Chondrocyte (in vitro differentiated cells): ENCODE results near the gene ADGRE3. TPM values are rescaled to one million over a fixed set of nuclear protein-coding genes. Genes with fewer than 3 reads are reported as not detected.

Experiments used
- DNase-seq: peaks from one replicate; pipeline ENCODE4 v3.0.0; 2021; ENCODE audit warnings: mixed read lengths, low spot score
- H3K27ac Mint-ChIP-seq: one replicate; pipeline ENCODE4 v1.8.0; 2021; ENCODE audit warnings: mild to moderate bottlenecking, moderate library complexity, mixed read lengths; ENCODE audit not compliant: unreplicated experiment
- H3K27me3 Mint-ChIP-seq: 2 replicates; pipeline ENCODE4 v1.8.0; 2021; ENCODE audit warnings: low read depth, mixed read lengths
- H3K36me3 Mint-ChIP-seq: 2 replicates; pipeline ENCODE4 v1.8.0; 2021; ENCODE audit warnings: low read depth, mixed read lengths
- H3K4me1 Mint-ChIP-seq: 2 replicates; pipeline ENCODE4 v1.8.0; 2021; ENCODE audit warnings: low read depth, mild to moderate bottlenecking, mixed read lengths
- H3K4me3 Mint-ChIP-seq: one replicate; pipeline ENCODE4 v1.8.0; 2021; ENCODE audit warnings: mild to moderate bottlenecking, moderate library complexity, mixed read lengths; ENCODE audit not compliant: unreplicated experiment
- H3K9me3 Mint-ChIP-seq: 2 replicates; pipeline ENCODE4 v1.8.0; 2021; ENCODE audit warnings: low read depth, mixed read lengths
- CTCF ChIP-seq: fragments of 200-600 bp; sonication (generic); IDR thresholded peaks from 2 replicates; pipeline ENCODE4 v1.5.0; 2021; ENCODE audit warnings: antibody characterized with exemption, mild to moderate bottlenecking, moderate library complexity
- total RNA-seq: library from RNA; stranded (reverse); gene quantifications from 3 replicates; pipeline ENCODE4 v1.2.1, GENCODE V29; 2021

ADGRE3 gene
- total RNA-seq, 1 donor from 2014 or later = not detected

DNA sequence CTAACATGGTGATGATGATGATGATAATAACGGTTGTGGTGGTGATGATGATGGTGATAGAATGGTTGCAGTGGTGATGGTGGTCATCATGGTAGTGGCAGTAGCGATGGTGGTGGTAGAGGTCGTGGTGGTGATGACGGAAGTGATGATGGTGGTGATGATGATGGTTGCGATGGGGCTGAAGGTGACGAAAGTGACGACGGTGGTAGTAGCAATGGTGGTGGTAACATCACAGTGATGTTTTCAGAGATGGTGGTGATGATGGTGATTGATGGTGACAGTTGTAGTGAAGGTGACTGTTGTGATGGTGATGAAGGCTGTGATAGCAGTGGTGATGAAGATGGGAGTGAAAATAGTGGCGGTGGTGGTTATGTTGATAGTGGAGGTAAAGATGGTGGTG lies 3.6 kb upstream of the ADGRE3 start:
- H3K4me3 Mint-ChIP-seq = no peak overlapping the region
- H3K27me3 Mint-ChIP-seq = peaks cover 12% of the 10 kb centered on the region
- no peak for DNase-seq
- H3K27ac Mint-ChIP-seq = no peak overlapping the region
- H3K9me3 Mint-ChIP-seq = no peaks in the 10 kb centered on the region
- no peaks in the 10 kb centered on the region for H3K4me1 Mint-ChIP-seq
- no peak for TF ChIP-seq CTCF
- H3K36me3 Mint-ChIP-seq = peaks cover 2% of the 10 kb centered on the region

- peaks cover 2% of the 10 kb centered on the region for H3K36me3 Mint-ChIP-seq
- no peaks in the 10 kb centered on the region for H3K4me1 Mint-ChIP-seq
- H3K27me3 Mint-ChIP-seq = peaks cover 15% of the 10 kb centered on the region
Observed at GRCh38 chr19:14677464-14677863, 2.8 kb upstream of the ADGRE3 start.

DNA sequence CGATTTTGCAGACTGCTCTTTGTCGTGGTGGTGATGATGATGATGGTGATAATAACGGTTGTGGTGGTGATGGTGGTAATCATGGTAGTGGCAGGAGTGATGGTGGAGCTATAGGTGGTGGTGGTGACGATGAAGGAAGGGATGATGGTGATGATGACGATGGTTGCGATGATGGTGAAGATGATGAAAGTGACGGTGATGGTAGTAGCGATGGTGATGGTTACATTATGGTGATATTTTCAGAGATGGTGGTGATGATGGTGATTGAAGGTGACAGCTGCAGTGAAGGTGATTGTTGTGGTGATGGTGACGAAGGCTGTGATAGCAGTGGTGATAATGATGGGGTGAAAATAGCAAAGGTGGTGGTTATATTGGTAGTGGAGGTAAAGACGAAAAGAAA lies 2.1 kb upstream of the ADGRE3 start:
- Mint-ChIP-seq H3K4me1 (no peaks in the 10 kb centered on the region), H3K9me3 (no peaks in the 10 kb centered on the region), H3K4me3 (no peak overlapping the region), H3K36me3 (no peaks in the 10 kb centered on the region), H3K27me3 (peaks cover 10% of the 10 kb centered on the region), H3K27ac (no peak overlapping the region)
- no peak for DNase-seq
- TF ChIP-seq CTCF = no peak

More at GRCh38 chr19:14677464-14677863, 2.8 kb upstream of the ADGRE3 start:
- Mint-ChIP-seq H3K9me3 (no peaks in the 10 kb centered on the region), H3K4me3 (no peak overlapping the region), H3K27ac (no peak overlapping the region)
- TF ChIP-seq CTCF = no peak
- no peak for DNase-seq

DNA sequence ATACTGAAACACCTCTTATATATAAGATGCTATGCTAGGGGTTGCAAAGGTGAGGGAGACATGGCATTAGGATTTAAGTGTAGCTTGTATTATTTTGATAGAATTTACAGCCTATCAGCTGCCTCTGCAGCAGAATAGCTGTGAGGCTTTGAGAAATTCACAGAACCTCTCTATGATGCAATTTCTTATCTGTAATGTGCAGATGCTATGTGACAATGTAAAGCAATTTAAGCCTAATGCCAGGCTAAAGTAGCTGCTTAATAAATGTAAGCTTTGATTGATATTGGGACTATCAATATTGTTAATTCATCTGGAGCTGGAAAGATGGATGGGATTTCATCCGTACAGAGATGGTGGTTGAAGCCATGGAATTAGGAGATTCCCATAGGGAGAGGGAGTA lies 1.6 kb downstream of the ADGRE3 start:
- H3K27me3 Mint-ChIP-seq = peaks cover 12% of the 10 kb centered on the region
- no peak for TF ChIP-seq CTCF
- DNase-seq = no peak
- H3K9me3 Mint-ChIP-seq = peaks cover 8% of the 10 kb centered on the region
- H3K4me3 Mint-ChIP-seq = no peak overlapping the region
- H3K4me1 Mint-ChIP-seq = no peaks in the 10 kb centered on the region
- no peaks in the 10 kb centered on the region for H3K36me3 Mint-ChIP-seq
- H3K27ac Mint-ChIP-seq = no peak overlapping the region

GRCh38 chr19:14672188-14672872 lies 2.3 kb downstream of the ADGRE3 start:
- Mint-ChIP-seq H3K4me1 (no peaks in the 10 kb centered on the region), H3K27me3 (peaks cover 12% of the 10 kb centered on the region), H3K4me3 (no peak overlapping the region), H3K27ac (no peak overlapping the region), H3K36me3 (no peaks in the 10 kb centered on the region), H3K9me3 (peaks cover 8% of the 10 kb centered on the region)
- no peak for TF ChIP-seq CTCF
- DNase-seq = no peak
